Measurements from ENCODE around the gene CDKAL1.

Gene CDKAL1

GRCh38 chr6:21270636-21271201 is 736.5 kb downstream of the CDKAL1 start:
- no peaks in the 10 kb centered on the region for H3K27me3 ChIP-seq
- DNase-seq, result no peak
- no peaks in the 10 kb centered on the region for H3K9me3 ChIP-seq
- no peak for TF ChIP-seq CTCF (IDR thresholded peaks at IDR 0.05; ENCODE audit: low read depth, low read length)
- no peaks in the 10 kb centered on the region for H3K36me3 ChIP-seq
- H3K4me3 ChIP-seq (ENCODE audit: low read depth, low read length), result no peak overlapping the region
- H3K4me1 ChIP-seq, result peaks cover 5% of the 10 kb centered on the region

GRCh38 chr6:21271428-21272155 is 737.3 kb downstream of the CDKAL1 start:
- DNase-seq, result no peak

DNA sequence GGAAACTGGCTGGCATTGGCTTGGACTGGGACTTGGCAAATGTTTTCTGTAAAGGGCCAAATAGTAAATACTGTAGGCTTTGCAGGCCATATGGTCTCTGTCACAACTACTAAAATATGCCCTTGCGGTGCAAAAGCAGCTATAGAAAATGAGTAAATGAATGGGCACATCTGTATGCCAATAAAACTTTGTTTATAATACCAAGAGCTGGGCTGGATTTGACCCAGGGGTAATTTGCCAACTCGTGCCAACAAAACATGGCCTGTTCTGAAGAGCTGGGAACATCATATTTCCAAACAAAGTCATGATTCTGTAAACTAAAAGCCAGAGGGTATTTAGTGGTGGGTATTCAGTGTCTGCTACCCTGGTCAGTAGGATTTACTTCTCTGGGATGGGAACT is 739.2 kb downstream of the CDKAL1 start:
- H3K27me3 ChIP-seq, result no peaks in the 10 kb centered on the region
- H3K9me3 ChIP-seq, result no peaks in the 10 kb centered on the region
- no peak for DNase-seq
- H3K4me3 ChIP-seq (ENCODE audit: low read depth, low read length), result no peak overlapping the region
- no peak for TF ChIP-seq CTCF (IDR thresholded peaks at IDR 0.05; ENCODE audit: low read depth, low read length)
- no peaks in the 10 kb centered on the region for H3K36me3 ChIP-seq
- H3K4me1 ChIP-seq, result peaks cover 18% of the 10 kb centered on the region

More at GRCh38 chr6:21271428-21272155, 737.3 kb downstream of the CDKAL1 start:
- Histone ChIP-seq H3K36me3 (no peaks in the 10 kb centered on the region), H3K4me1 (peaks cover 9% of the 10 kb centered on the region), H3K27me3 (no peaks in the 10 kb centered on the region), H3K9me3 (no peaks in the 10 kb centered on the region), H3K4me3 (ENCODE audit: low read depth, low read length) (no peak overlapping the region)
- no peak for TF ChIP-seq CTCF (IDR thresholded peaks at IDR 0.05; ENCODE audit: low read depth, low read length)

- Histone ChIP-seq H3K27me3 (no peaks in the 10 kb centered on the region), H3K36me3 (no peaks in the 10 kb centered on the region), H3K4me1 (peaks cover 23% of the 10 kb centered on the region), H3K9me3 (no peaks in the 10 kb centered on the region), H3K4me3 (ENCODE audit: low read depth, low read length) (no peak overlapping the region)
- no peak for TF ChIP-seq CTCF (IDR thresholded peaks at IDR 0.05; ENCODE audit: low read depth, low read length)
- DNase-seq, result no peak
Measured at GRCh38 chr6:21274851-21275250, 740.6 kb downstream of the CDKAL1 start.

GRCh38 chr6:21277601-21278374 is 743.5 kb downstream of the CDKAL1 start:
- Histone ChIP-seq H3K4me3 (ENCODE audit: low read depth, low read length) (no peak overlapping the region), H3K27me3 (no peaks in the 10 kb centered on the region), H3K4me1 (peaks cover 38% of the 10 kb centered on the region), H3K36me3 (no peaks in the 10 kb centered on the region), H3K9me3 (no peaks in the 10 kb centered on the region)
- DNase-seq, result no peak
- no peak for TF ChIP-seq CTCF (IDR thresholded peaks at IDR 0.05; ENCODE audit: low read depth, low read length)

DNA sequence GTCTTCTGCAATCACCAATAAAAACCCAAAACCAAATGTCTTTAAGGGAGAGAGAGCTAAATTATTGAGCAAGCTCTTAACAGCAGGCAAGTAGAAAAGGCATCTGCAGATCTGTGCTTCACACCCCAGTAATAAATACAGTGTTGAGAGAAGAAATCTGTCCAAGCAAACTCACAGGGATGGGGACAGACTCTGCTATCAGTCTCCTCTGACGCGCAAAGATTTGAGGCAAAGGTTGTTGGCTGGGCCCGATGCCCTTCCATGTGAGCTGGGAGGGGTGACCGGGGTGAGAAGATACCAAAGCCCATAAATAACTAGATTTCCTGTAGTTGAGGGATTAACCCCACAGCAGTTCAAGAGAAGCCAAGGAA is 744.1 kb downstream of the CDKAL1 start:
- Histone ChIP-seq H3K36me3 (no peaks in the 10 kb centered on the region), H3K27me3 (no peaks in the 10 kb centered on the region), H3K4me1 (peaks cover 38% of the 10 kb centered on the region), H3K4me3 (ENCODE audit: low read depth, low read length) (no peak overlapping the region), H3K9me3 (no peaks in the 10 kb centered on the region)
- DNase-seq, result no peak
- TF ChIP-seq CTCF (IDR thresholded peaks at IDR 0.05; ENCODE audit: low read depth, low read length), result no peak

Measured in BE2C (cell line).